HepG2 (cell line): ENCODE data around the gene CRISPLD2.

Source experiments
- ATF1 ChIP-seq: IDR thresholded peaks from 2 replicates; pipeline ENCODE4 v1.6.1; 2016; ENCODE audit warnings: mild to moderate bottlenecking, control low read depth
- ATF4 ChIP-seq, 2 experiments: fragments of 450-650 bp in 1 of 2; sonication (generic) in 1 of 2; formaldehyde crosslinking; IDR thresholded peaks; 2 replicates each; pipeline versions ENCODE4 v1.5.0 to v1.8.0; 2020 to 2022; ENCODE audit warnings: mild to moderate bottlenecking in 1 of 2, missing genetic modification reagents in 1 of 2
- CBX5 ChIP-seq: sonication (generic); formaldehyde crosslinking; IDR thresholded peaks from 2 replicates; pipeline ENCODE4 v1.4.0; 2020; ENCODE audit warnings: missing genetic modification reagents, borderline replicate concordance
- CEBPG ChIP-seq: IDR thresholded peaks from 2 replicates; pipeline ENCODE4 v1.6.1; 2016
- CTCF ChIP-seq: sonication (generic); formaldehyde crosslinking; IDR thresholded peaks from 2 replicates; pipeline ENCODE4 v1.5.0; 2020; ENCODE audit warnings: mild to moderate bottlenecking, missing genetic modification reagents, moderate library complexity
- E2F1 ChIP-seq: sonication (generic); formaldehyde crosslinking; IDR thresholded peaks from 2 replicates; pipeline ENCODE4 v1.5.0; 2020; ENCODE audit warnings: missing genetic modification reagents
- KIAA2018 ChIP-seq: sonication (generic); formaldehyde crosslinking; IDR thresholded peaks from 2 replicates; pipeline ENCODE4 v1.5.0; 2020; ENCODE audit warnings: mild to moderate bottlenecking, missing genetic modification reagents, borderline replicate concordance
- RERE ChIP-seq: IDR thresholded peaks from 2 replicates; pipeline ENCODE4 v1.6.1; 2016; ENCODE audit warnings: low read depth, missing genetic modification reagents, missing compliant biosample characterization
- ZBTB2 ChIP-seq: sonication (generic); formaldehyde crosslinking; IDR thresholded peaks from 2 replicates; pipeline ENCODE4 v1.8.0; 2022; ENCODE audit warnings: low read depth, missing genetic modification reagents
- ZFP41 ChIP-seq: sonication (generic); formaldehyde crosslinking; IDR thresholded peaks from 2 replicates; pipeline ENCODE4 v1.4.0; 2020; ENCODE audit warnings: mild to moderate bottlenecking, missing genetic modification reagents, borderline replicate concordance
- ZNF274 ChIP-seq: sonication (generic); formaldehyde crosslinking; IDR thresholded peaks from 2 replicates; pipeline ENCODE4 v1.5.1; 2020; ENCODE audit warnings: mild to moderate bottlenecking, missing genetic modification reagents

- TF ChIP-seq ZBTB2 (CRISPR knock-in tag) = no peak
- TF ChIP-seq CTCF (CRISPR knock-in tag) = no peak
- no peak for TF ChIP-seq ZNF274 (CRISPR knock-in tag)
- TF ChIP-seq ZFP41 (CRISPR knock-in tag) = no peak
- TF ChIP-seq RERE (CRISPR knock-in tag) = no peak
- TF ChIP-seq CEBPG (CRISPR knock-in tag) = no peak
- no peak for TF ChIP-seq E2F1 (CRISPR knock-in tag)
- no peak for TF ChIP-seq ATF1 (CRISPR knock-in tag)
- no peak for TF ChIP-seq ATF4 (CRISPR knock-in tag; IDR thresholded peaks at IDR 0.05)
- no peak for TF ChIP-seq CBX5 (CRISPR knock-in tag)
- TF ChIP-seq KIAA2018 (CRISPR knock-in tag) = no peak
Measured at GRCh38 chr16:84896847-84897246, 77.1 kb downstream of the CRISPLD2 start.
